DOHH2 (cell line): ENCODE results near the gene CLCN4.

Experiments
- EZH2phosphoT487 ChIP-seq: fragments of 200-600 bp; sonication (generic); IDR thresholded peaks from 2 replicates; pipeline ENCODE4 v1.6.1; 2017; ENCODE audit warnings: borderline replicate concordance, mild to moderate bottlenecking, antibody characterized with exemption, low read length, moderate library complexity, mixed read lengths
- TF ChIP-seq, protein P1 (sequence below): fragments of 200-600 bp; sonication (generic); IDR thresholded peaks from one replicate; pipeline ENCODE4 v1.5.1; 2014; ENCODE audit warnings: antibody characterized with exemption, mild to moderate bottlenecking, low read depth, low read length; ENCODE audit not compliant: poor library complexity, severe bottlenecking

GRCh38 chrX:10167573-10167972, 10.8 kb downstream of the CLCN4 start:
- TF ChIP-seq, protein P1, sequence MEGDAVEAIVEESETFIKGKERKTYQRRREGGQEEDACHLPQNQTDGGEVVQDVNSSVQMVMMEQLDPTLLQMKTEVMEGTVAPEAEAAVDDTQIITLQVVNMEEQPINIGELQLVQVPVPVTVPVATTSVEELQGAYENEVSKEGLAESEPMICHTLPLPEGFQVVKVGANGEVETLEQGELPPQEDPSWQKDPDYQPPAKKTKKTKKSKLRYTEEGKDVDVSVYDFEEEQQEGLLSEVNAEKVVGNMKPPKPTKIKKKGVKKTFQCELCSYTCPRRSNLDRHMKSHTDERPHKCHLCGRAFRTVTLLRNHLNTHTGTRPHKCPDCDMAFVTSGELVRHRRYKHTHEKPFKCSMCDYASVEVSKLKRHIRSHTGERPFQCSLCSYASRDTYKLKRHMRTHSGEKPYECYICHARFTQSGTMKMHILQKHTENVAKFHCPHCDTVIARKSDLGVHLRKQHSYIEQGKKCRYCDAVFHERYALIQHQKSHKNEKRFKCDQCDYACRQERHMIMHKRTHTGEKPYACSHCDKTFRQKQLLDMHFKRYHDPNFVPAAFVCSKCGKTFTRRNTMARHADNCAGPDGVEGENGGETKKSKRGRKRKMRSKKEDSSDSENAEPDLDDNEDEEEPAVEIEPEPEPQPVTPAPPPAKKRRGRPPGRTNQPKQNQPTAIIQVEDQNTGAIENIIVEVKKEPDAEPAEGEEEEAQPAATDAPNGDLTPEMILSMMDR, result no peak
- TF ChIP-seq EZH2phosphoT487, result no peak
